ENCODE results near the gene PSMB9.
"Not testable (repeated sequence)": the region's sequence is repeated elsewhere in the genome, so short reads cannot be mapped to it uniquely, and the experiment has no call there.

PSMB9 gene

DNA sequence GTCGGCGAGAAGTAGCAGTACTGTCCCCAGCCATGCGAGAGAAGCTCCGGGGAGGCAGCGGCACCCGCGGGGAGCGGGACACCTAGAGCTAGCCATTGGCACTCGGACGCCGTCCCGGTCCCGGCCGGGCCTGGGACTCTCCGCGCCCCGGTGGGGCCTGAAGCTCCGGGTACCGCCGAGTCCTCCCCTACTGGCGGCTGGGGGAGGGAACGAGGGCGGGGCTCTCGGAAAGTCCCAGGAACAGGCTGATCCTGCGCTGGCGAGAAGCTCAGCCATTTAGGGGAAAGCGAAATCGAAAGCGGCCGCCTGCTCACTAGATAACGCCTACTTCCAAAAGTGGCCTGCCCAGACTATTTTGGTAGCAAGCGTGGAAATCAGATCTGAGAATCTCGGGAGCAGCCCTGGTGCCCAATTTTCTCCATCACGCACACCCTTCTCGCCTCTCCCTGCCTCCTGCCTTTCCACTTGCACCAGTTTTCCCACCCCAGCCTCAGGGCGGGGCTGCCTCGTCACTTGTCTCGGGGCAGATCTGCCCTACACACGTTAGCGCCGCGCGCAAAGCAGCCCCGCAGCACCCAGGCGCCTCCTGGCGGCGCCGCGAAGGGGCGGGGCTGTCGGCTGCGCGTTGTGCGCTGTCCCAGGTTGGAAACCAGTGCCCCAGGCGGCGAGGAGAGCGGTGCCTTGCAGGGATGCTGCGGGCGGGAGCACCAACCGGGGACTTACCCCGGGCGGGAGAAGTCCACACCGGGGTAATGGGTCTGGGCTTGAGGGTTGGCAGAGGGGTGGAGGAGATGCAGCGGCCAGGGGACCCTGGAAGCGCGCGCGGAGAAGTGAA lies at the start of gene PSMB9, which contains the start of gene TAP1:
PSMB9 (plus strand) TSS at position 652 of the 835 bp plus-strand sequence; CDS start at position 690, 38 bp downstream.
TAP1 (minus strand) TSS at position 164 of the 835 bp plus-strand sequence; CDS start at position 96, 68 bp downstream.
- peak within 1 kb of the TSS; percentile 84 for H3K4me3 ChIP-seq (ENCODE audit: low read length)
- TF ChIP-seq ZNF274 (IDR thresholded peaks at IDR 0.05; ENCODE audit: low read depth, low read length) = no peak

DNA sequence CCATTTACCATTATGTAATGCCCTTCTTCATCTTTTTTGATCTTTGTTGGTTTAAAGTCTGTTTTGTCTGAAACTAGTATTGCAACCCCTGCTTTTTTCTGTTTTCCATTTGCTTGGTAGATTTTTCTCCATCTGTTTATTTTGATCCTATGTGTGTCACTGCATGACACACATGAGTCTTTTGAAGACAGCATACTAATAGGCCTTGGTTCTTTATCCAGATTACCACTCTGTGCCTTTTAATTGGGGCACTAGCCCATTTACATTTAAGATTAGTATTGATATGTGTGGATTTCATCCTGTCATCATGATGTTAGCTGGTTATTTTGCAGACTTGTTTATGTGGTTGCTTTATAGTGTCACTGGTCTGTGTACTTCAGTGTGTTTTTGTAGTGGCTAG lies 48.6 kb upstream of the PSMB9 start:
- not testable (repeated sequence) for H3K4me3 ChIP-seq (ENCODE audit: low read length)

DNA sequence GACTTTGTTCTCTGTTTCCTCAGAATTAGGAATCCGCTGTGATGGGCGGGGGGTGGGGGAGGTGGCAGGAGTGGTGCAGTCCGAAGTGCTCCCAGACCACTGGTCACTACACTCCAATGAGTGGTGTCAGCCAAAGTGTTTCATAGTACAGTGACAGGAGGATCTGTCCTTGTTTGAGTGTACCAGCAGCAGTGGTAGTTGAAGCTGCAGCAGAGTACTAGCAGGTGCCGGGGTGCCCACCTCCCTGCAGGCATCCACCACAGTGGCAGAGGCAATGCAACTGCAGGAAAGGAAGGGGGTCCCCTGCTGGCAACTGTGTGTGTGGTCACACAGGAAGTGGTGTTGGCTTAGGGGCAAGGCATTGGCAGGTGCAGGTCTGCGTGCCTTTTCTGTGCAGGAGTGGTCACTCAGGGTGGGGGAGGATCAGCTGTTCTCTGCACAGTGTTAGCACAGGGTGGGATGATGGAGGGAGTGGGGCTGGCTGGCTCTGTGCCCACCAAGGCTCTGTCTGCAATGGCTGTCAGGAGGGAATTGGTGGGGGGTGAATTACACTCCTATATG lies 46.9 kb upstream of the PSMB9 start:
- TF ChIP-seq ZNF274 (IDR thresholded peaks at IDR 0.05; ENCODE audit: low read depth, low read length) = no peak
- H3K4me3 ChIP-seq (ENCODE audit: low read length) = no peak overlapping the region

DNA sequence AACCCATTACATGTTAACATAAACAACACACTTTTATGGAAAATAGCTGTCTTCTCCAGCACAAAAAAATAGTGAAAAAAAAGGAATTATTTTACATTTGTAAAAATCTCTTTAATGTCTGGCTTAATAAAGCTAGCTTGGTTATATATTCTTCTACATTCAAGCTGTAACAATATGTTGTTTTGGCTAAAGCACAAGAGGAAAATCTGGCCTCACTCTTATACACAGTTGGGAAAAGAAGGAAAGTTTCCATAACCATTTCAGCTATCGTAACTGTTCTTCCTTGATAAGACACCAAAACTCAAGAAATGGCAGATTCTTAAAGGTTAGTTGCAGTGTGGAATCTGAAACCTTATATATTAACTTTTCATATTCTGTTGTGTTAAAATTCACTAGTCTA lies 44.8 kb upstream of the PSMB9 start:
- H3K4me3 ChIP-seq (ENCODE audit: low read length) = no peak overlapping the region
- TF ChIP-seq ZNF274 (IDR thresholded peaks at IDR 0.05; ENCODE audit: low read depth, low read length) = no peak

DNA sequence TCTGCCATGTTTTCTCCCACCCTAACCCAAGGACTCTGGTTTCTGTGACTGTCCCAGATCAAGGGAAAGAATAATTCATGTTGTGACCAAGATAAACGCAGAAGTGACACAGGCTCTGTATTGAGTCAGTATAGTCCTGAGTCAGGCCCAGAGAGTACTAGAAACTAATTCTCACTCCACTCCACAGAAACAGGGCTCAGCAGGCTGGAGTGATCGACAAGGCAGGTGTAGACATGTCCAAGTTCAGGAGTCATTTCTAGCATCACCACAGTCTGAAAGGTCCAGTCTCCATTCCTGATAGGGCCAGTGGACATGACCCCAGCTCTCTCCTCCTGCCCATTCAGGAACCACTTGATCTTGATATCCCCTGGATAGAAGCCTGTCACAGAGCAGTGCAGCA lies 39.8 kb upstream of the PSMB9 start:
- H3K4me3 ChIP-seq (ENCODE audit: low read length) = no peak overlapping the region
- no peak for TF ChIP-seq ZNF274 (IDR thresholded peaks at IDR 0.05; ENCODE audit: low read depth, low read length)

DNA sequence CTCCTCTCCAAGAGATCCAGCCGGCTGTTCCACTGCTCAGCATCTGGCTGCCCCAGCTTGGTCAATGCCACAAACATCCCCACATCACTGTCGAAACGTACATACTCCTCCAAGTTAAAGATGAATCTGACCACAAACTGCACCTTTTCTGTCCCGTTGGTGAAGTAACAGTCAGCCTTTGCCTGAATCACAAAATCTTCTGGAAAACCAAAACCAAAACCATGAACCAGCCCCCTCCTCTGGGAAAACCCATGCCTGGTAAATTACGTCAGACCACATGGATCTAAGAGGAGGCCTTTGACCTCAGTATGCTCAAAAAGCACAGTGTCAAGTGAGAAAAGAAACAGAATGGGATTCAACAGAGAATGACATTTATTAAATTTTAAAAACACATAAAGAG lies 38.9 kb upstream of the PSMB9 start:
- peak overlapping the region; percentile 33 for H3K4me3 ChIP-seq (ENCODE audit: low read length)
- no peak for TF ChIP-seq ZNF274 (IDR thresholded peaks at IDR 0.05; ENCODE audit: low read depth, low read length)

DNA sequence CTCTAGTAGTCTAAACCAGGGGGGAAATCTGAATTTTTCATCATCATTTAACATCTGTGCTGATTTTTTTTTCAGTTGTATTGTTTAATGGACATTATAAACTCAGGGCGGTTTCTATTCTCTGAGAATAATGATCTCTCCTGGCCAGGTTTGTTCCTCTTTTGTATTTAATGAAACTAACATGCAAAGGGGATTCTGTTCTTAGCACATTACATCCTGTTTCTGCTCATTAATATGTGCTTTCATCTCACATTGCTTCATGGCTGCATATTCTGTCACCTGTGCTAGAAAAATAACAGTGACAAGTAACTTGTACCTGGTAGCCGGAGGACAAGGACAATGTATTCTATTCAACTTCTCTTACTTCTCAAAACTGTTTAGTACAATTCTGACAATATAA lies 38.0 kb upstream of the PSMB9 start:
- TF ChIP-seq ZNF274 (IDR thresholded peaks at IDR 0.05; ENCODE audit: low read depth, low read length) = no peak
- H3K4me3 ChIP-seq (ENCODE audit: low read length) = peak overlapping the region; percentile 57

DNA sequence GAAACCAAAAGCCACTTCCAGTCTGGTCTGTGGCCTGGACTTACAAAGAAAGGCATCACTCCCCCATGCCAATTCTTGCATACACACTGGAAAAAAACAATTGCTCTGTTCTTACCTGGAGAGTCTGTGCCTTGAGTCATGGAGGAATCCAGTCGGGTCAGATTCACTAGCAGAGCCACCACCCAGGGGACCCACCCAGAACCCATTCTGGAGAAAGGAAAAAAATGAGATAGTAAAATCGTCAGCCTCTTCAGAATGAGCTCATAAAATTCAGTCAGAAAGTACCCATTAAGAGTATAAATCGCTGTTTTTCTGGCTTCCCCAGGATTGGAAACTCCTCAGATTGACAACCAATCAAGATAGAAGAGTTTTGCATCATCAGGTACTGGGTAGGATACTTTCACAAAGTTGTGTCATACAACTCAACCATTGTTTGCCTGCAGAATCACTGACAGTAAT lies 37.2 kb upstream of the PSMB9 start, which contains the start of gene HLA-DOB:
HLA-DOB (minus strand) TSS at position 257 of the 459 bp plus-strand sequence; CDS start at position 206, 51 bp downstream.
- TF ChIP-seq ZNF274 (IDR thresholded peaks at IDR 0.05; ENCODE audit: low read depth, low read length) = no peak
- peak within 1 kb of the TSS; percentile 57 for H3K4me3 ChIP-seq (ENCODE audit: low read length)

DNA sequence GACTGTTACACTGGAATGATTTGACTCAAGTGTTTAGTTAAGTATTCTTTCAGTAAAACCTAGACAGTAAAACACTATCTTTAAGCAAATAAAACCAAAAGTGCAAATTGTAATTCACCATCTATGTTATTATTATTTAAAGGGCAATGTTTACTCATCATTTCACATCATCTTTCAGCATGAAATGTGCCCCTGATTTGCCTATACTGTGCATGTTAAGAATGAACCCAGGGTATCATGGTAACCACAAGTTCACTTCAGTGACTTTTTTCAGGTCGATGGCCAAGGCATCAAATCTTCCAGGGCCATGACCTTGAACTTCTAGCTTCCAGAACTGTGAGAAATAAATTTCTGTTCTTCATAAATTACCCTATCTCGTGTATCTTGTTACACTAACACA lies 35.1 kb upstream of the PSMB9 start:
- no peak overlapping the region for H3K4me3 ChIP-seq (ENCODE audit: low read length)
- no peak for TF ChIP-seq ZNF274 (IDR thresholded peaks at IDR 0.05; ENCODE audit: low read depth, low read length)

DNA sequence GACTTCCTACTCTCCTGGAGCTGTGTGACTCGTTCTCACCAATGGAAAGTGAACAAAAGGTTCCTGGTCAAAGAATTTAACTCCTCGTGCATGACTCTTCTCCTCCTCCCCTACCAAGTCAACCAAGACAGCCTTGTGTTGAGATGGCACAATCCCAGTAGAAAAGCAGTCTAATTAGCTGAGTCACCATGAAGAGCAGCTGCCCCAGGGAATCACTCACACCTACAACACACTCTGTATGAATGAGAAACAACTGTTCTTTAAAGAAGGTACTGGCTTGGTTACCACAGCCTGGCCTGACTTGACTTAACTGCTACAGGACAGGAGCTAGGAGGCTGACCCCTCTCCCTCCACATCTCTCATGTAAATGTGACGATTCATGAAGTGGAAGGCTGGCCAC lies 34.3 kb upstream of the PSMB9 start:
- no peak for TF ChIP-seq ZNF274 (IDR thresholded peaks at IDR 0.05; ENCODE audit: low read depth, low read length)
- H3K4me3 ChIP-seq (ENCODE audit: low read length) = no peak overlapping the region

DNA sequence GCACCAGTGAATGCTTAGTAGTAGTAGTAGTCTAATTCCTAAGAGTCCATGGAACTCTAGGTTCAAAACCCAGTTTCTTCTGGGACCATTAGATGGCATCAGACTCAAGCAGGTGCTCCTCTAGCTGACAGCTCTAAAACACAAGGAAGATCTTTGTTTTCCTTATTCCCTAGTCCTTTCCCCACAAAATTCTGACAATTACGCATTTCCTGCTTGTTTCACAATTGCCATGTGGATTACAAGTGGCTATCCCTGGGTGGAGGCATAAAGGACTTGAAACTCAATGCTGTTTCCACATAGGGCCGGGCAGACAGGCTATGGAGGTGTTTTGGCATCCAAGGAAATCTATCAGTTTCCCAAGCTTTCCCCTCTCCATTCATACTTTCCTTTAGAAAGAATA lies 28.0 kb upstream of the PSMB9 start:
- no peak for TF ChIP-seq ZNF274 (IDR thresholded peaks at IDR 0.05; ENCODE audit: low read depth, low read length)
- H3K4me3 ChIP-seq (ENCODE audit: low read length) = no peak overlapping the region

DNA sequence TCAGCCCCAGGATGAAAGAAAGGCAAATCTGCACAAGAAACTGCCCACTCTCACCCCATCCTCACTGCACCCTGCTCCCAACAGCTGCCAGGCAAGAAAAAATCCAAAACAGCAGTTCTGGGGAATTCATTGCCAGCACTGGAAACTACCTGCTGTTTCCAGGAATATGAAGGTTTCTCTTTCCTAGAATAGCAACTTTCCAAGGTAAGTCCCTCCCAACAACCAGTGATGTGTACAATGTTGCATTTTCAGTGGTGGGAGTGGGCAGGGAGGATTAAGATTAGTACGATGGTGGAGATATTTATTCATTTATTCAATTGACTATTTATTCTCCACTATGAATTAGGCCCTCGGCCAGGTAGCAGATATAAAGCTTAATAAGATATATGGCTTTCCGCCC lies 27.0 kb upstream of the PSMB9 start:
- no peak overlapping the region for H3K4me3 ChIP-seq (ENCODE audit: low read length)
- no peak for TF ChIP-seq ZNF274 (IDR thresholded peaks at IDR 0.05; ENCODE audit: low read depth, low read length)

DNA sequence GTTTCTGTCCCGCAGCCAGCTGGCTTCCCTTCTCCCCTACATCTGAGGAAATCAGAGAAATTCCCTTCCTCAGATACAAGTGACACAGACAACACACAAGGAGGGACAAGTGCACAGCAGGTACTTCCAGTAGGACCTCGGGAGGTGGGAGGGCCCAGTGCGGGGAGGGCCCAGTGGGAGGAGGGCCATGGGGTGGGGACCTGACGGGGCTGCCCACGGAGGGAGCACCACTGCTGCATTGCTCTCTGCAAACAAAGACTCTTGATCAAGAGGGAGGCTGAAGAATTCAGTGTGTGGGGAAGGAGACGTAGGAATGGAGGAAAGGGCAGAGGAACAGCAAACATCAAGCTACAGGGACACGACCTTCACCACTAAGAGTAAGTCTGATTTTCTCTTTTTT lies 24.5 kb upstream of the PSMB9 start:
- no peak overlapping the region for H3K4me3 ChIP-seq (ENCODE audit: low read length)
- no peak for TF ChIP-seq ZNF274 (IDR thresholded peaks at IDR 0.05; ENCODE audit: low read depth, low read length)

DNA sequence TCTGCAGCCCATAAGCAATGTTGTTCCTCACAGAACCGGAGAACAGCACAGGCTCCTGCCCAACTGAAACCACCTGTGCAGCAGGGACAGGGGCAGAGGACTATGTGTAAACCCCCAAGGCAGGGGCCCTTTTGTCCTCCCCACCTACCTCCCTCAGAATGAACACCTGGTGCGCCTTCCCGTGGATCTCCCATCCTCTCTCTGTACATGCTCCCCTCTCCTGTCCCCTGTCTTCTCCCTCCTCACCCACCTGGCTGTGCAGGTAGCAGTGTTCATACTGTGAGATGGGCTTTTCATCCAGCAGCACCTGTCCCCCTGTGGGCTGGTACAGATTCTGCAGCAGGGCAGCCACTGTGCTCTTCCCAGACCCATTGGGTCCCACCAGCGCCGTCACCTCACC lies 24.0 kb upstream of the PSMB9 start:
- TF ChIP-seq ZNF274 (IDR thresholded peaks at IDR 0.05; ENCODE audit: low read depth, low read length) = no peak

DNA sequence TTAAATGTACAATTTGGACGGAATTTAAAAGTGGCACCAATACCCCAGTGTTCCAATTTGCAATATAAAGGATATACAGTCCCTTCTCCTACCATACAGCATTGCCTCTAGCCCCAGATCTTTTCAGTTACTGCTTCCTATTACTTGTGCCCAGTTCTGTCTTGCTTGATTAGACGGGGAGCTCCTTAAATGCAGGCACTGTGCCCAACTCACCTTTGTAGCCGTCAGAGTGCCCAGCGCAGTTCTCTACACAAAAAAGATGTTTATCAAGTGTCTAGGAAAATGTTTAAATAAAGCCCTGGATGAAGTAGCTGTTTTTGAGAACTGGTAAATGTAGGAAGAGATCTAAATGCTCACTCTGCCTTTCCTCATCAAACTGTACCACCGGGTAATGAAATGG lies 23.1 kb upstream of the PSMB9 start:
- H3K4me3 ChIP-seq (ENCODE audit: low read length) = no peak overlapping the region
- TF ChIP-seq ZNF274 (IDR thresholded peaks at IDR 0.05; ENCODE audit: low read depth, low read length) = no peak

More for the DNA sequence above, 24.0 kb upstream of the PSMB9 start:
- H3K4me3 ChIP-seq (ENCODE audit: low read length) = no peak overlapping the region
